HepG2 (cell line): Measurements from ENCODE around the gene B3GALT6. TPM values are rescaled to one million over a fixed set of nuclear protein-coding genes. Genes with fewer than 3 reads are reported as not detected.

ENCODE experiments used
- ATAC-seq: fragments of 200-7000 bp; cut with Tn5 transposase; 3 replicates; pipeline ENCODE4 v1.9.1; 2020; ENCODE audit warnings: mild to moderate bottlenecking, moderate library complexity
- BruUV-seq: library from RNA; stranded (reverse); fragments of 400-500 nt; replicated peaks from 2 replicates; lab custom pipeline; 2021; lab: Mats Ljungman, UMichigan
- CTCF ChIA-PET: fragments of 300-600 bp; formaldehyde crosslinking; extraction: SDS; loops from one replicate; lab custom pipeline; 2021; ENCODE audit warnings: low total read pairs, inconsistent platforms, low intra/inter-chr PET ratio; lab: Yijun Ruan, JAX
- POLR2A ChIA-PET: fragments of 350-600 bp; sonication (Branson Sonifier 250); formaldehyde crosslinking; loops from one replicate; lab custom pipeline; 2020; ENCODE audit warnings: antibody characterized with exemption, inconsistent platforms; lab: Yijun Ruan, JAX
- DNase-seq: peaks from one replicate; pipeline ENCODE4 v3.0.0-alpha.2; 2015; ENCODE audit warnings: low spot score
- FAIRE-seq: peaks from 3 replicates; lab custom pipeline; 2011; peaks lifted over from hg19 to GRCh38; lab: Jason Lieb, UNC
- H2AFZ ChIP-seq: one replicate; pipeline ENCODE4 v1.6.1; 2011; ENCODE audit warnings: low read length, inconsistent platforms
- H3K27ac ChIP-seq: fragments of 300-600 bp; 3 replicates; pipeline ENCODE4 v1.8.0; 2011; ENCODE audit warnings: mixed run types, mild to moderate bottlenecking, mixed read lengths, low read length, inconsistent platforms; ENCODE audit not compliant: insufficient read depth; ENCODE audit errors: extremely low read length
- H3K27me3 ChIP-seq, 2 experiments: fragments of 200-600 bp in 1 of 2; 2 replicates in 1 of 2; 3 replicates in 1 of 2; pipeline versions ENCODE4 v1.6.0 to v1.8.0; 2011; ENCODE audit warnings: low read length in 2 of 2, mild to moderate bottlenecking in 2 of 2, moderate library complexity in 2 of 2, inconsistent platforms in 1 of 2; ENCODE audit not compliant: insufficient read depth in 2 of 2, control insufficient read depth in 1 of 2
- H3K36me3 ChIP-seq, 2 experiments: fragments of 200-600 bp in 1 of 2; replicated peaks in 1 of 2; 2 replicates in 1 of 2; 3 replicates in 1 of 2; pipeline versions ENCODE4 v1.5.1 to v1.8.0; 2011; ENCODE audit warnings: low read length in 2 of 2, inconsistent platforms in 1 of 2; ENCODE audit not compliant: insufficient read depth in 2 of 2, control insufficient read depth in 1 of 2
- H3K4me1 ChIP-seq: 2 replicates; pipeline ENCODE4 v1.5.1; 2012; ENCODE audit warnings: low read length, inconsistent platforms; ENCODE audit not compliant: insufficient read depth
- H3K4me2 ChIP-seq: 2 replicates; pipeline ENCODE4 v1.6.0; 2011; ENCODE audit warnings: low read depth, low read length, inconsistent platforms
- H3K4me3 ChIP-seq, 3 experiments: fragments of 200-600 bp in 1 of 3; sonication (generic), shearing (Covaris generic) in 1 of 3; replicated peaks in 1 of 3; 2 replicates each; pipeline ENCODE4 v1.5.1; 2011 to 2016; ENCODE audit warnings: low read length in 3 of 3, inconsistent platforms in 2 of 3, low read depth in 2 of 3, mild to moderate bottlenecking in 2 of 3, control low read depth in 1 of 3, mixed read lengths in 1 of 3; ENCODE audit not compliant: insufficient read depth in 1 of 3
- H3K79me2 ChIP-seq: one replicate; pipeline ENCODE4 v1.6.1; 2011; ENCODE audit warnings: low read length, inconsistent platforms; ENCODE audit not compliant: insufficient read depth
- H3K9ac ChIP-seq: 2 replicates; pipeline ENCODE4 v1.6.0; 2011; ENCODE audit warnings: mild to moderate bottlenecking, low read depth, low read length, inconsistent platforms; ENCODE audit not compliant: insufficient read depth
- H3K9me3 ChIP-seq: 2 replicates; pipeline ENCODE4 v1.5.1; 2012; ENCODE audit warnings: mild to moderate bottlenecking, low read length
- H4K20me1 ChIP-seq: 2 replicates; pipeline ENCODE4 v1.6.0; 2011; ENCODE audit warnings: inconsistent platforms, mild to moderate bottlenecking, low read length, moderate library complexity; ENCODE audit not compliant: insufficient read depth
- CCDC6 ChIP-seq: sonication (generic); formaldehyde crosslinking; IDR thresholded peaks from 2 replicates; pipeline ENCODE4 v1.8.1; 2022; ENCODE audit warnings: mild to moderate bottlenecking, missing genetic modification reagents, moderate library complexity
- GFI1 ChIP-seq: sonication (generic); formaldehyde crosslinking; IDR thresholded peaks from 2 replicates; pipeline ENCODE4 v1.5.0; 2020; ENCODE audit warnings: missing genetic modification reagents, mild to moderate bottlenecking, borderline replicate concordance
- HOXA7 ChIP-seq: sonication (generic); formaldehyde crosslinking; IDR thresholded peaks from 2 replicates; pipeline ENCODE4 v1.8.1; 2022; ENCODE audit warnings: mild to moderate bottlenecking, missing genetic modification reagents, moderate library complexity
- MAFF ChIP-seq: IDR thresholded peaks from 2 replicates; pipeline ENCODE4 v1.6.1; 2011; ENCODE audit warnings: low read depth, low read length, improper control_type of control experiment
- RBM22 ChIP-seq: fragments of 200-400 bp; formaldehyde crosslinking; optimal IDR thresholded peaks from 2 replicates; pipeline ENCODE3; 2017; ENCODE audit warnings: mild to moderate bottlenecking, low read length, moderate library complexity
- SAFB2 ChIP-seq: sonication (generic); formaldehyde crosslinking; IDR thresholded peaks from 2 replicates; pipeline ENCODE4 v1.5.1; 2020; ENCODE audit warnings: missing genetic modification reagents, low read depth, mild to moderate bottlenecking, borderline replicate concordance
- SRSF4 ChIP-seq: fragments of 200-400 bp; formaldehyde crosslinking; IDR thresholded peaks from one replicate; pipeline ENCODE4 v1.6.1; 2018; ENCODE audit warnings: mild to moderate bottlenecking, low read depth, low read length, moderate library complexity; ENCODE audit not compliant: poor library complexity, severe bottlenecking
- THAP11 ChIP-seq: IDR thresholded peaks from 2 replicates; pipeline ENCODE4 v1.6.1; 2016; ENCODE audit warnings: missing biosample characterization, missing genetic modification reagents
- ZFP1 ChIP-seq: IDR thresholded peaks from 2 replicates; pipeline ENCODE4 v1.6.1; 2016
- ZNF761 ChIP-seq: sonication (generic); formaldehyde crosslinking; conservative IDR thresholded peaks from 2 replicates; pipeline ENCODE4 v1.4.0; 2020; ENCODE audit warnings: mild to moderate bottlenecking, missing genetic modification reagents
- WGBS: methylation state at CpG from one replicate; pipeline ENCODE4 v1.1.6; 2017; ENCODE audit warnings: low lambda C conversion rate; 5-methylcytosine and 5-hydroxymethylcytosine counted together
- in situ Hi-C: cut with HindIII; loops from 2 replicates; pipeline ENCODE4 v1.10.0; 2017; ENCODE audit warnings: low pct_unique_long_range_greater_than_20kb; ENCODE audit not compliant: extremely low pct_ligation_motif_present
- intact Hi-C: fragments of 100-400 bp; cut with micrococcal nuclease; formaldehyde crosslinking; loops from one replicate; pipeline ENCODE4 v1.10.0; 2022; ENCODE audit not compliant: unreplicated experiment
- polyA plus RNA-seq, 8 experiments: library from polyadenylated mRNA; depleted of rRNA in 3 of 8; stranded (reverse) in 7 of 8; unstranded in 1 of 8; fragments of >200 nt; fragmentation: Illumina TruSeq in 4 of 8; extraction: Trizol in 4 of 8; gene quantifications; 2 replicates each; pipeline versions ENCODE4 v1.2.1 to v1.2.3, GENCODE V29; 2011 to 2016; ENCODE audit warnings: low read depth in 4 of 8, missing spikeins in 1 of 8, mixed read lengths in 1 of 8; ENCODE audit not compliant: insufficient read depth in 1 of 8
- total RNA-seq, 5 experiments: library from RNA; depleted of rRNA; stranded (reverse); fragments of >200 nt; fragmentation: Illumina TruSeq; extraction: Trizol; gene quantifications; 2 replicates each; pipeline ENCODE4 v1.2.3, GENCODE V29; 2016; ENCODE audit warnings: low read depth in 1 of 5
- TF ChIP-seq, protein P1 (sequence below): sonication (generic); formaldehyde crosslinking; IDR thresholded peaks from 2 replicates; pipeline ENCODE4 v1.9.0; 2021; ENCODE audit warnings: missing genetic modification reagents, borderline replicate concordance
- TF ChIP-seq, protein P2 (sequence below): sonication (generic); formaldehyde crosslinking; IDR thresholded peaks from 2 replicates; pipeline ENCODE4 v1.4.0; 2020; ENCODE audit warnings: mild to moderate bottlenecking, missing genetic modification reagents
- TF ChIP-seq, protein P3 (sequence below): sonication (generic); formaldehyde crosslinking; IDR thresholded peaks from 2 replicates; pipeline ENCODE4 v1.5.1; 2020; ENCODE audit warnings: mild to moderate bottlenecking, missing genetic modification reagents, moderate library complexity

The B3GALT6 gene
- total and polyA plus RNA-seq, 2 of the 13 experiments (the other 11 are each of a cell fraction or from before 2014, with no cell fraction given), result 3.9 to 14.2 TPM

DNA sequence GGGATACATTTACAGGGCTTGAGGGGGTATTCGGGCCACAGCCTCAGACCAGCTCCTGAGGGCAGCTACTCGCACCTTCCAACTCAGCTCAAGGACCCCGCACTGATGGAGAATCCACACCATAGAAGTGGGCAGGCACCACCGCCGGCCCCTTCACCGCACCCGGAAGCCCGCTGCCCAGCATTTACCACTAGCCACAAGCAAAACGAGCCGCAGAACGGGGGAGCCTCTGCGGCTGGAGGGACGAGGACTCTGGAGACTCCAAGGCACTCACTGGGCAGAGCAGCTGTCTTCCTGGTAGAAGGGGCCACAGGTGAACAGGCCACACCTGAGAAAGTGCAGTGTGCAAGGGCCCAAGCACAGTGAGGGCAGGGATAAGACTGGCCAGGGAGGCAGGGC, 36.2 kb downstream of the B3GALT6 start (continued):
- TF ChIP-seq, protein P1, sequence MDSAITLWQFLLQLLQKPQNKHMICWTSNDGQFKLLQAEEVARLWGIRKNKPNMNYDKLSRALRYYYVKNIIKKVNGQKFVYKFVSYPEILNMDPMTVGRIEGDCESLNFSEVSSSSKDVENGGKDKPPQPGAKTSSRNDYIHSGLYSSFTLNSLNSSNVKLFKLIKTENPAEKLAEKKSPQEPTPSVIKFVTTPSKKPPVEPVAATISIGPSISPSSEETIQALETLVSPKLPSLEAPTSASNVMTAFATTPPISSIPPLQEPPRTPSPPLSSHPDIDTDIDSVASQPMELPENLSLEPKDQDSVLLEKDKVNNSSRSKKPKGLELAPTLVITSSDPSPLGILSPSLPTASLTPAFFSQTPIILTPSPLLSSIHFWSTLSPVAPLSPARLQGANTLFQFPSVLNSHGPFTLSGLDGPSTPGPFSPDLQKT (CRISPR knock-in tag), result no peak
- TF ChIP-seq HOXA7 (CRISPR knock-in tag) (no peak), MAFF (no peak), SRSF4 (no peak), THAP11 (CRISPR knock-in tag) (no peak), RBM22 (peak; percentile 12), ZNF761 (CRISPR knock-in tag) (no peak)
- TF ChIP-seq, protein P2, sequence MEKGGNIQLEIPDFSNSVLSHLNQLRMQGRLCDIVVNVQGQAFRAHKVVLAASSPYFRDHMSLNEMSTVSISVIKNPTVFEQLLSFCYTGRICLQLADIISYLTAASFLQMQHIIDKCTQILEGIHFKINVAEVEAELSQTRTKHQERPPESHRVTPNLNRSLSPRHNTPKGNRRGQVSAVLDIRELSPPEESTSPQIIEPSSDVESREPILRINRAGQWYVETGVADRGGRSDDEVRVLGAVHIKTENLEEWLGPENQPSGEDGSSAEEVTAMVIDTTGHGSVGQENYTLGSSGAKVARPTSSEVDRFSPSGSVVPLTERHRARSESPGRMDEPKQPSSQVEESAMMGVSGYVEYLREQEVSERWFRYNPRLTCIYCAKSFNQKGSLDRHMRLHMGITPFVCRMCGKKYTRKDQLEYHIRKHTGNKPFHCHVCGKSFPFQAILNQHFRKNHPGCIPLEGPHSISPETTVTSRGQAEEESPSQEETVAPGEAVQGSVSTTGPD (CRISPR knock-in tag), result no peak
- TF ChIP-seq, all 625 proteins: peak for 3

DNA sequence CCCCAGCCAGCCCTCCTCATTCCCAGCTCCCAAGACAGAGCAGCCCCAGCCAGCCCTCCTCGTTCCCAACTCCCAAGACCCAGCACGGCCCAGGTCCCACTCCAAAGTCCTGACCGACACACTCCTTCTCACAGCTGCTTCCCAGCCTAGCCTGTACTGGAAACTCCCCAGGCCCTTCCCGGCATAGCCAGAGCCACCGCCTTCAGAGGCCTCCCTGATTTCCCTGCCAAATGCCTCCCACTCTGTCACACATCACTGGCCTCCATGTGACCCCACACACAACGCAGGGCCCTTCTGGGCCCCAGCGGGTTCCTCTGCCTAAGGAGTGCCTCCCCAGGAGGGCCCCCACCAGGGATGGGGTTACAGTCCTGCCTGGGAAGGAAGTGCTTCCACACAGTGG, 38.8 kb downstream of the B3GALT6 start:
- peaks cover 42% of the 10 kb centered on the region for H3K79me2 ChIP-seq
- peaks cover 21% of the 10 kb centered on the region; the same call in 1 of the 2 replicates for H4K20me1 ChIP-seq
- H3K27me3 ChIP-seq, result no peaks in the 10 kb centered on the region; a peak in 1 of 5 replicates
- H3K9me3 ChIP-seq, result no peaks in the 10 kb centered on the region
- peak overlapping the region in 1 of 3 experiments; percentile 16; a peak in 1 of 6 replicates for H3K4me3 ChIP-seq
- FAIRE-seq, result no peak
- 97% methylated on average over 7 of the region's 7 CpGs for WGBS
- no TSS peak for BruUV-seq
- peak overlapping the region; percentile 52 for H3K4me2 ChIP-seq
- no peak overlapping the region; the same call in 1 of the 2 replicates for H3K9ac ChIP-seq
- ChIA-PET POLR2A (interaction anchor here (1.8 kb wide), 1 partner anchor 32 kb away, joined by 4 read pairs; no protein-coding TSS in a partner anchor), CTCF (no interaction called here)
- H2AFZ ChIP-seq, result no peak overlapping the region
- in situ Hi-C loops (no loop called here), intact Hi-C loops (no loop called here)
- H3K4me1 ChIP-seq, result peaks cover 42% of the 10 kb centered on the region
- H3K36me3 ChIP-seq, result peaks cover 6 to 25% of the 10 kb centered on the region in 2 experiments; a peak in 4 of 5 replicates
- no peak overlapping the region for H3K27ac ChIP-seq
- ATAC-seq, result no peak
- no peak for DNase-seq
- TF ChIP-seq GFI1 (no peak), CCDC6 (CRISPR knock-in tag) (no peak), ZFP1 (CRISPR knock-in tag) (no peak), SAFB2 (CRISPR knock-in tag) (no peak)
- TF ChIP-seq, protein P3, sequence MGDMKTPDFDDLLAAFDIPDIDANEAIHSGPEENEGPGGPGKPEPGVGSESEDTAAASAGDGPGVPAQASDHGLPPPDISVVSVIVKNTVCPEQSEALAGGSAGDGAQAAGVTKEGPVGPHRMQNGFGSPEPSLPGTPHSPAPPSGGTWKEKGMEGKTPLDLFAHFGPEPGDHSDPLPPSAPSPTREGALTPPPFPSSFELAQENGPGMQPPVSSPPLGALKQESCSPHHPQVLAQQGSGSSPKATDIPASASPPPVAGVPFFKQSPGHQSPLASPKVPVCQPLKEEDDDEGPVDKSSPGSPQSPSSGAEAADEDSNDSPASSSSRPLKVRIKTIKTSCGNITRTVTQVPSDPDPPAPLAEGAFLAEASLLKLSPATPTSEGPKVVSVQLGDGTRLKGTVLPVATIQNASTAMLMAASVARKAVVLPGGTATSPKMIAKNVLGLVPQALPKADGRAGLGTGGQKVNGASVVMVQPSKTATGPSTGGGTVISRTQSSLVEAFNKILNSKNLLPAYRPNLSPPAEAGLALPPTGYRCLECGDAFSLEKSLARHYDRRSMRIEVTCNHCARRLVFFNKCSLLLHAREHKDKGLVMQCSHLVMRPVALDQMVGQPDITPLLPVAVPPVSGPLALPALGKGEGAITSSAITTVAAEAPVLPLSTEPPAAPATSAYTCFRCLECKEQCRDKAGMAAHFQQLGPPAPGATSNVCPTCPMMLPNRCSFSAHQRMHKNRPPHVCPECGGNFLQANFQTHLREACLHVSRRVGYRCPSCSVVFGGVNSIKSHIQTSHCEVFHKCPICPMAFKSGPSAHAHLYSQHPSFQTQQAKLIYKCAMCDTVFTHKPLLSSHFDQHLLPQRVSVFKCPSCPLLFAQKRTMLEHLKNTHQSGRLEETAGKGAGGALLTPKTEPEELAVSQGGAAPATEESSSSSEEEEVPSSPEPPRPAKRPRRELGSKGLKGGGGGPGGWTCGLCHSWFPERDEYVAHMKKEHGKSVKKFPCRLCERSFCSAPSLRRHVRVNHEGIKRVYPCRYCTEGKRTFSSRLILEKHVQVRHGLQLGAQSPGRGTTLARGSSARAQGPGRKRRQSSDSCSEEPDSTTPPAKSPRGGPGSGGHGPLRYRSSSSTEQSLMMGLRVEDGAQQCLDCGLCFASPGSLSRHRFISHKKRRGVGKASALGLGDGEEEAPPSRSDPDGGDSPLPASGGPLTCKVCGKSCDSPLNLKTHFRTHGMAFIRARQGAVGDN (CRISPR knock-in tag), result peak; percentile 23; the same call in 1 of the 2 replicates
